Measurements from ENCODE around the gene FSTL3. TPM values are rescaled to one million over a fixed set of nuclear protein-coding genes. Genes with fewer than 3 reads are reported as not detected.

Gene FSTL3
- total RNA-seq, 2 donors from 2014 or later = 64.4 to 437 TPM

DNA sequence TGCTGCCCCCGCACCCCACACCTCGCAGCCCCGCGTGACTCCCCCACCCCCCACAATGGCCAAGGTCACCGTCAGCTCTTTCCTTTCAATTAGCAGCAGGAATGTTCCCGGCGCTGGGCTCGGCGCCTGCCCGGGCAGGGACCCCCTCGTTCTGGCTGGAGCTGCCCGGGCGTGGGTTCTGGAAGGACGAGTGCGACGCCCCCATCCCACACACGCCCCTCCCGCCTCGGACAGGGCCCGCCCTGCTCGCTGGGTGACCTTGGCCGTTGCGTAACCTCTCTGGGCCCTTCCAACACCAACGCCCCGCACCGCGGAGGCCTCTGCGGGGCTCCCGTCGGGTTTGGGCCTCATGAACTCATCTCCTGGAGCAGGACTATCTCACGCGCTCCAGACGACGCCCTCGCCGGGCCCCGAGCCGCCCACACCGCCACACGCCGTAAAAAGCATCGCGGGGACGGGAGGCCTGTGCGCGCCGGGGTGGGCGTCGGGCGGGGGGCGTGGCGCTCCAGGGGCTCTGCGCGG, 42.9 kb downstream of the FSTL3 start:
- Histone ChIP-seq H3K9me3 (peaks cover 0 to 8% of the 10 kb centered on the region in 2 donors), H3K4me1 (peaks cover 0 to 44% of the 10 kb centered on the region in 2 donors), H3K27me3 (peaks cover 3 to 9% of the 10 kb centered on the region in 2 donors), H3K36me3 (no peaks in the 10 kb centered on the region), H3K27ac (peak overlapping the region; percentile 63 to 69), H3K4me3 (peak overlapping the region in 1 of 2 donors; percentile 17)
- TF ChIP-seq, protein P1, sequence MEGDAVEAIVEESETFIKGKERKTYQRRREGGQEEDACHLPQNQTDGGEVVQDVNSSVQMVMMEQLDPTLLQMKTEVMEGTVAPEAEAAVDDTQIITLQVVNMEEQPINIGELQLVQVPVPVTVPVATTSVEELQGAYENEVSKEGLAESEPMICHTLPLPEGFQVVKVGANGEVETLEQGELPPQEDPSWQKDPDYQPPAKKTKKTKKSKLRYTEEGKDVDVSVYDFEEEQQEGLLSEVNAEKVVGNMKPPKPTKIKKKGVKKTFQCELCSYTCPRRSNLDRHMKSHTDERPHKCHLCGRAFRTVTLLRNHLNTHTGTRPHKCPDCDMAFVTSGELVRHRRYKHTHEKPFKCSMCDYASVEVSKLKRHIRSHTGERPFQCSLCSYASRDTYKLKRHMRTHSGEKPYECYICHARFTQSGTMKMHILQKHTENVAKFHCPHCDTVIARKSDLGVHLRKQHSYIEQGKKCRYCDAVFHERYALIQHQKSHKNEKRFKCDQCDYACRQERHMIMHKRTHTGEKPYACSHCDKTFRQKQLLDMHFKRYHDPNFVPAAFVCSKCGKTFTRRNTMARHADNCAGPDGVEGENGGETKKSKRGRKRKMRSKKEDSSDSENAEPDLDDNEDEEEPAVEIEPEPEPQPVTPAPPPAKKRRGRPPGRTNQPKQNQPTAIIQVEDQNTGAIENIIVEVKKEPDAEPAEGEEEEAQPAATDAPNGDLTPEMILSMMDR (IDR thresholded peaks at IDR 0.05) = no peak
- DNase-seq (ENCODE audit: low spot score) = peak; percentile 87

DNA sequence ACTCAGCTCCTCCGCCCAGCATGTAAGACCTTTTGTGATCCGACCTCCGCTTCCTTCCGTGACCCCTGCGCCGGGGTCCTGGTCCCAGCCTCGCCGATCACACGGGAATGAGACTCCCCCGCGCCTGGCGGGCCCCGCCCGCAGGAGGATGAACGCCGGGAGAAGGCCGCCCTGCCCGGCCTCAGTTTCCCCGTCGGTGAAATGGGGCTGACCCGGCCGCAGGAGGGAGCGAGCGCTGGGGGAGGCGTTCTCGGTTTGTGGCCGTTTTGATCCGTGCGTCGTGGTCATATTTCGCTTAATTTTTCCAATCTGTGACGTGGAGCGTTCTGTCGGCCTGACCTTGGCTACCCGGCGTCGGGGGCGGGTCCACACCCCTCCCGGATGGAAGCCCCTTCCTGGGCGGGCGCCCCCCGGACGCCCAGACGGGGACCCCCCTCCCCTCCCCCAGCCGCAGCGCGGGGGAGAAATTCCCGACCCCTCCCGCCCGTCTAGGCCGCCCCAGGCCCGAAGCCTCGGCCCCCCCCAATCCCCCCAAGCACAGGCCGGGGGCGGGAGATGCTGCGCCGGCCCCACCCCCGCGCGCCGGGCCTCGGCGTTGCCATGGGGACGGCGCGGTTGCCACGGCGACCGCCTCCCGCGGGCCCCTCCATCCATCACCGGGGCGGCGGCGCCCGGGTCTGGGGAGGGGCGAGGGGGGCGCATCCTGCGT, 43.6 kb downstream of the FSTL3 start:
- DNase-seq (ENCODE audit: low spot score) = no peak
- Histone ChIP-seq H3K27me3 (peaks cover 3 to 9% of the 10 kb centered on the region in 2 donors), H3K27ac (peak overlapping the region; percentile 63 to 69), H3K36me3 (no peaks in the 10 kb centered on the region), H3K4me1 (peaks cover 0 to 44% of the 10 kb centered on the region in 2 donors), H3K4me3 (peak overlapping the region in 1 of 2 donors; percentile 17), H3K9me3 (peaks cover 0 to 7% of the 10 kb centered on the region in 2 donors)
- TF ChIP-seq, protein P1 (IDR thresholded peaks at IDR 0.05) = no peak

DNA sequence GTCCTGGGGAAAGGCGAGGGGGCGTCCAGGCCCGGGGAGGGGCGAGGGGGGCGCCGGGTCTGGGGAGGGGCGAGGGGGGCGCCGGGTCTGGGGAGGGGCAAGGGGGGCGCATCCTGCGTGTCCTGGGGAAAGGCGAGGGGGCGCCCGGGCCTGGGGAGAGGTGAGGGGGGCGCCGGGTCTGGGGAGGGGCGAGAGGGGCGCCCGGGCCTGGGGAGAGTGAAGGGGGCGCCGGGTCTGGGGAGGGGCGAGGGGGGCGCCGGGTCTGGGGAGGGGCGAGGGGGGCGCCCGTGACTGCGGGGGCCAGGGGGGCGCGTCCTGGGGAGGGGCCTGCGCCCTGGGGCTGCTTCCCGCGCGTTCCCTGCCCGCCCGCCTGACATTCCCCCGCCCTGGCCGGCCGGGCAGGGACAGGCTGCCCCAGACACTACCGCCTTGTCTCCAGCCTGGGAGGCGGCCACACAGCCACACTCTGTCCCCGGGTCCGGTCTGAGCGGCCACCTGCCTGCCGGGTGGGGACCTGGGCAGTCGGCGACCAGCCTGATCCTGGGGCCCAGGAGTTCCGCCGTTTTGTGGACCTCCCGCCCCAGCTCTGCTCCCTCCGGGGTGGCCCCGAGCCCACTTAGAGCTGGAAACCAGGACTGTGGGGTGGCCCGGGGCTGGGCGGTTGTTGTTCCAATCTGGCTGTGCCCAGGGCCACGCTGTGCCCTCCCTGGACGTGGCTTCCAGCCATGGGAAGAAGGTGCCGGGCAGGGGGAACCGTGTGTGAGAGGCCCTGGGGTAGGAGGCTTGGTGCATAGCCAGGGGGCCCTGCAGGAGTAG, 44.4 kb downstream of the FSTL3 start:
- Histone ChIP-seq H3K27me3 (peaks cover 3 to 9% of the 10 kb centered on the region in 2 donors), H3K36me3 (no peaks in the 10 kb centered on the region), H3K9me3 (no peaks in the 10 kb centered on the region), H3K4me3 (peak overlapping the region in 1 of 2 donors; percentile 4), H3K27ac (peak overlapping the region; percentile 63 to 69), H3K4me1 (peaks cover 0 to 44% of the 10 kb centered on the region in 2 donors)
- no peak for DNase-seq (ENCODE audit: low spot score)
- TF ChIP-seq, protein P1 (IDR thresholded peaks at IDR 0.05) = no peak

DNA sequence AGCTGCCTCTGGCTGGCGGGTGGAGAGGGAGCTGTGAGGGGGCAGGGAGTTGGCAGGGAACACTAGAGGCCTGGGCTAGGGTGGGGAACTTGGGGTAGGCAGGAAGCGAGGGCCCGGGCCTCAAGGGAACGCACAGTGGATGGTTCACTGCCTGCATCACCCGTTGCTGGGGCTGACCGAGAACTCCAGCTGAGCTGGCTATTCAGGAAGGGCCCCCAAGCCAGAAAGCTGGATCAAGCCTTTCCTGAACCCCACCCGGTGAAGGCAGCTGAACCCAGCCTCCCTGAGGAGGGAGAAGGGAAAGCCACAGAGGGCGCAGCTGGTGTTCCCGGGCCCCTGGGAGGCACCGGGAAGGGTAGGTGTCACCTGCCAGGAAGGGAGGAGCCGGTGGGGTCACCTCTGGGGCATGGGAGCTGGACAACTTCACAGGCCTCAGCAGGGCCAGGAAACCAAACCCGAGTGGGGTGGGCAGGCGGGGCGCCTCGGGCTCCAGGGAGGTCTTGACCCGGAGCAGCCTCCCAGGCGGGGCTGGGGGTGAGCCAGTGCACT, 46.4 kb downstream of the FSTL3 start:
- peaks cover 0 to 49% of the 10 kb centered on the region in 2 donors for H3K4me1 ChIP-seq
- H3K36me3 ChIP-seq = peaks cover 6% of the 10 kb centered on the region
- H3K27me3 ChIP-seq = peaks cover 3 to 9% of the 10 kb centered on the region in 2 donors
- no peak for DNase-seq (ENCODE audit: low spot score)
- TF ChIP-seq, protein P1 (IDR thresholded peaks at IDR 0.05) = no peak
- H3K27ac ChIP-seq = peak overlapping the region in 1 of 2 donors; percentile 39
- no peaks in the 10 kb centered on the region for H3K9me3 ChIP-seq
- no peak overlapping the region for H3K4me3 ChIP-seq

- H3K36me3 ChIP-seq = peaks cover 6% of the 10 kb centered on the region
- TF ChIP-seq, protein P1 (IDR thresholded peaks at IDR 0.05) = no peak
- H3K27ac ChIP-seq = peak overlapping the region in 1 of 2 donors; percentile 39
- peaks cover 3 to 9% of the 10 kb centered on the region in 2 donors for H3K27me3 ChIP-seq
- H3K4me3 ChIP-seq = no peak overlapping the region
- H3K9me3 ChIP-seq = no peaks in the 10 kb centered on the region
- H3K4me1 ChIP-seq = peaks cover 0 to 53% of the 10 kb centered on the region in 2 donors
- DNase-seq (ENCODE audit: low spot score) = no peak
Measured at GRCh38 chr19:723247-723646, 47.1 kb downstream of the FSTL3 start.
